ACC112 (cell line): ENCODE measurements around the gene OR51B4.
"Not testable (repeated sequence)": the region's sequence is repeated elsewhere in the genome, so short reads cannot be mapped to it uniquely, and the experiment has no call there.

Experiments used
- H2AFZ ChIP-seq: fragments of 200-600 bp; sonication (generic); one replicate; pipeline ENCODE4 v1.6.0; 2017; ENCODE audit warnings: antibody characterized with exemption, low read length; ENCODE audit not compliant: unreplicated experiment
- H3K27ac ChIP-seq: fragments of 200-600 bp; sonication (generic); 2 replicates; pipeline ENCODE4 v1.5.1; 2014; ENCODE audit warnings: low read depth, mild to moderate bottlenecking, antibody characterized with exemption, low read length, moderate library complexity
- H3K27me3 ChIP-seq: fragments of 200-600 bp; sonication (generic); 2 replicates; pipeline ENCODE4 v1.6.1; 2014; ENCODE audit warnings: mild to moderate bottlenecking, antibody characterized with exemption, low read length, moderate library complexity, mixed read lengths; ENCODE audit not compliant: insufficient read depth
- H3K36me3 ChIP-seq: fragments of 200-600 bp; sonication (generic); 2 replicates; pipeline ENCODE4 v1.6.1; 2016; ENCODE audit warnings: mild to moderate bottlenecking, antibody characterized with exemption, low read length, moderate library complexity, mixed read lengths; ENCODE audit not compliant: insufficient read depth
- H3K4me1 ChIP-seq: fragments of 200-600 bp; sonication (generic); one replicate; pipeline ENCODE4 v1.6.1; 2016; ENCODE audit warnings: low read length, mixed read lengths; ENCODE audit not compliant: insufficient read depth, unreplicated experiment, control insufficient read depth
- H3K4me3 ChIP-seq: fragments of 200-600 bp; sonication (generic); 2 replicates; pipeline ENCODE4 v1.5.1; 2014; ENCODE audit warnings: mild to moderate bottlenecking, low read depth, low read length
- H3K79me2 ChIP-seq: fragments of 200-600 bp; sonication (generic); one replicate; pipeline ENCODE4 v1.6.0; 2016; ENCODE audit warnings: low read length; ENCODE audit not compliant: control insufficient read depth, unreplicated experiment, insufficient read depth

Gene OR51B4, protein sequence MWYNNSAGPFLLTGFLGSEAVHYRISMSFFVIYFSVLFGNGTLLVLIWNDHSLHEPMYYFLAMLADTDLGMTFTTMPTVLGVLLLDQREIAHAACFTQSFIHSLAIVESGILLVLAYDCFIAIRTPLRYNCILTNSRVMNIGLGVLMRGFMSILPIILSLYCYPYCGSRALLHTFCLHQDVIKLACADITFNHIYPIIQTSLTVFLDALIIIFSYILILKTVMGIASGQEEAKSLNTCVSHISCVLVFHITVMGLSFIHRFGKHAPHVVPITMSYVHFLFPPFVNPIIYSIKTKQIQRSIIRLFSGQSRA

DNA sequence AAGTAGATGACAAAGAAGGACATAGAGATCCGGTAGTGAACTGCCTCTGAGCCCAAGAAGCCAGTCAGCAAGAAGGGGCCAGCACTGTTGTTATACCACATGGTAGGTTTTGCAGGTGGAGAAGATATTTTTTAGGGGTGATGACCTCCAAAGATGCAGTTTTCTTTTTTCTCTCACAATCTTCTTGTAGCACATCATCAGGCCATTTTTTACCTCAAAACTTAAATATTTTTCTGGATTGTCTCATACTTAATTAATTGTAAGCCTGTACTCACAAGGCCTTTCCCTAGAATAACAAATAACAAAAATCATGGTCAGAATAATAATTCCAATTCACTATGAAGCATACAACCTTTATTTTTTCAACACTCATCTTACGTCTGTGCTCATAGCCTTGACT, at the start of gene OR51B4:
TSS of gene OR51B4 (minus strand) at position 101 of the 400 bp plus-strand sequence. CDS start at position 101, 0 bp downstream.
- H3K27ac ChIP-seq: no peak within 1 kb of the TSS
- H2AFZ ChIP-seq: no peak within 1 kb of the TSS
- H3K79me2 ChIP-seq: no peaks in the 10 kb centered on the region
- no peak within 1 kb of the TSS for H3K4me3 ChIP-seq
- no peaks in the 10 kb centered on the region for H3K27me3 ChIP-seq
- no peaks in the 10 kb centered on the region for H3K36me3 ChIP-seq
- H3K4me1 ChIP-seq: peaks cover 5% of the 10 kb centered on the region

DNA sequence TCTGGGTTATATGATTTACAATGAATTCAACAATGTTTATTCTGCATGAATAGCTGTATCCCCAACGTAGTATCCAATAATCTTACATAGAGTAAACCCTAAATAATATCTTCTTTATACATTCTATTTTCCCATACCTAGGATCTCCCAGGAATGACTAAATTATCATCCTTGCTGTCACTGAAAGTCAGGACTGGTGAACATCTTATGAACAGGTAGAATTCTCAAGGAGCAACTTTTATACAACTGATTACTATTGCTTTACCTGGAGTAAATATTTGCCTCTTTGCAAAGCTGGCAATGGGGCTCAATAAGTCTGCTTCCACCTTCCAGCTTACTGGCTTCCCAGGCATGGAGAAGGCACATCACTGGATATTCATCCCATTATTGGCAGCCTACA, 49.5 kb upstream of the OR51B4 start, which contains the start of gene OR51B6:
TSS of gene OR51B6 (plus strand) at position 301 of the 400 bp plus-strand sequence. CDS start at position 301, 0 bp downstream.
- H3K79me2 ChIP-seq: no peaks in the 10 kb centered on the region
- no peak within 1 kb of the TSS for H3K27ac ChIP-seq
- H3K36me3 ChIP-seq: no peaks in the 10 kb centered on the region
- no peak within 1 kb of the TSS for H2AFZ ChIP-seq
- H3K4me1 ChIP-seq: no peaks in the 10 kb centered on the region
- H3K27me3 ChIP-seq: no peaks in the 10 kb centered on the region
- no peak within 1 kb of the TSS for H3K4me3 ChIP-seq

DNA sequence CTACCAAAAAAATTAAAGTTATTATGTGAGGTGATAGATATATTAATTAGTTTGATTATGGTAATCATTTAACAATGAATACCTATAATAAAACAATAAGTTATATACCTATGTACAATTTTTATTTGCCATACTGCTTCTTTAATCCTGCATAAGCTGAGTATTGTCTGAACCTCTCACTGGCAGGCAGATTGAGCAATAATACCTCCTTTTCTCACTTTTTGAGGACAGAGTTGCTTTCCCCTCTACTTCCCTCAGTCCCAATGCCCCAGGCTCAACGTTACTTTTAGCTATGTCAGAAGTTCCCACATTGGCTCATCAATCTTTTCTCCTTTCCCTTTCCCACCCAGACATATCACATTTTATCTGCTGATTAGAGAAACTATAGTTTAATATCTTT, 47.8 kb upstream of the OR51B4 start:
- peaks cover 12% of the 10 kb centered on the region for H3K4me1 ChIP-seq
- no peak overlapping the region for H2AFZ ChIP-seq
- H3K4me3 ChIP-seq: no peak overlapping the region
- no peaks in the 10 kb centered on the region for H3K79me2 ChIP-seq
- H3K27ac ChIP-seq: no peak overlapping the region
- H3K36me3 ChIP-seq: no peaks in the 10 kb centered on the region
- no peaks in the 10 kb centered on the region for H3K27me3 ChIP-seq

DNA sequence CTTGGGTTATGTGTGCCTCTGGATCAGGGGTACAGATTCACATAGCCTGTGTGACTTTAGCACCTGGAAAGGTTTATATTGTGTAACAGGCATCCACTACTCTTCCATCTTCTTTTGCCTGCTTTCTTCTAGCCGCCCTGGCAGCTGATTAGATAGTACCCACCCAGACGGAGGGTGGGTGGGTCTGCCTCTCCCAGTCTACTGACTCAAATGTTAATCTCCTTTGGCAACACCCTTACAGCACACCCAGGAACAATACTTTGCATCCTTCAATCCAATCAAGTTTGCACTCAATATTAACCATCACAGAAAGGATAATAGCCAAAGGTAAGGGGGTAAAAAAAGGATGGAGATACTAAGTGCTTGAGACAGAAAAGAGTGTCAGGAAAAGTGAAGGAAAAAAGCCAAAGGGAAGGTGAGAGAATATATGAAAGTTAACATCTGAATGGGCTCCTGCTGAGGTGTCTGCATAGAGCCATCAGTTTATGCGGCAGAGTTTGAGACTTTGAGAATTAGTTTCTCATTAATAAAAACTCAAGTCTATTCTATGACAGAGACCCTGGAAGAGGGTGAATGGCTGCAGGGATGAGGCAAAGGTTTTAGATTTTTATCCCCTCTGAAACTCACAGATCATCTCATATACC, 46.9 kb upstream of the OR51B4 start:
- Histone ChIP-seq H3K27ac (no peak overlapping the region), H2AFZ (no peak overlapping the region), H3K36me3 (no peaks in the 10 kb centered on the region), H3K4me3 (no peak overlapping the region), H3K27me3 (no peaks in the 10 kb centered on the region), H3K4me1 (peaks cover 16% of the 10 kb centered on the region), H3K79me2 (no peaks in the 10 kb centered on the region)

DNA sequence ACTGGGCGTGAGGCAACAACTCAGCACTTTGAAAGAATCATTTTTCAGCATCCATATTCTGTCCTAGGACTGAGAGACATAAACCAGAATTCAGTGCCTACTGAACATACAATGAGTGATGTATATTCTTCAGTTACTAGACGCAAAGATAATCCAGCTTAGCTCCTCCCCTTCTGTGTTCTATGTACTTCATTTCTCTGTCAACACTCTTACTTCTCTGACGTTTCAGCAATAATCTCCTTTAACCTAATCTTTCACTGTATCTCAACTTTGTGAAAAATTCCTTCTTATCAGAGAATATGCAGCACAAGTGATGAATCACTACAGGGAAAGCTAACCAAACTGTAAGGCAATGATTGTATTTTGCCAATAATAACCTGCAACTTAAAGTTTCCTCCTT, 44.1 kb upstream of the OR51B4 start:
- H3K36me3 ChIP-seq: no peaks in the 10 kb centered on the region
- no peak overlapping the region for H3K27ac ChIP-seq
- no peak overlapping the region for H3K4me3 ChIP-seq
- no peak overlapping the region for H2AFZ ChIP-seq
- no peaks in the 10 kb centered on the region for H3K27me3 ChIP-seq
- no peaks in the 10 kb centered on the region for H3K79me2 ChIP-seq
- peaks cover 23% of the 10 kb centered on the region for H3K4me1 ChIP-seq

DNA sequence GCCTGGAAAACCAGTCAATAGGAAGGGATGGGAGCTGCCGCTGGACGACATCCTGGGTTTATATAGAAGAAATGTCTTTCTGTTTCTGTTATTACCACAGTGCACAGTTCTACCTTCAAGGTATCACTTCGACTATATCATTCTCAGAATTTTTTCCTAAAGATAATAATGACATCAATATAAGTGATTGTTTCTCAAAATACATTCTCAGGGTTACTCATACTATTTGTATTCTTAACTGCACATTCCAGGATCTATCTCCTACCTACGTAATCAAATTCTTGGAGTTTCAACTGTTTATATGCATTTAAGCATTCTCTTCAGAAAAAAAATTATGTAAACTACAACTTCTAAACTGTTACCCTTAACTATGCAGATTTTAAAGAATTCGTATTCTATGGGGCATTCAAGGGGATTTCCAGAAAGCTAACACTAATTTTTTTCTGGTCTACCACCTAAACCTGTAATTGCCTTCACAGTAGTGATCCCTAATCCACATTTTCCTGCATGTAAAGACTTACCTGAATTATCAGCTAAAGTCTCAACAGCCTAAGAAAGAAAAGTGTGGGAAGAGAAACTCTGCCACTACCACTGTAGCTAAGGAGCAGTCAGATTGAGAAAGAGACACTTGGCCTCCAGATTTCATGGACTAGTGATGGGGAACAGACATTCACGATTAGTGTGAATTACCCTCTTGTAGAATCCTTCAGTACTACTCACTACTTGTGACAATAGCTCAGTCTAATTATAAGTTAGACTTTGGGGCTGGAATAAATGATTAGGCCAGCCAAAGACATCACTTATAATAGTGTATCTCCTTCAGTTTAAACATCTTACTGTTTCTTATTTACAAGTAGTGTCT, 42.0 kb upstream of the OR51B4 start, which contains the start of gene OR51B5:
TSS of gene OR51B5 (minus strand) at position 51 of the 862 bp plus-strand sequence. CDS start at position 51, 0 bp downstream.
- H3K4me3 ChIP-seq: no peak within 1 kb of the TSS
- peak within 1 kb of the TSS; percentile 50 for H3K27ac ChIP-seq
- H2AFZ ChIP-seq: peak within 1 kb of the TSS; percentile 25
- H3K79me2 ChIP-seq: no peaks in the 10 kb centered on the region
- peaks cover 23% of the 10 kb centered on the region for H3K4me1 ChIP-seq
- no peaks in the 10 kb centered on the region for H3K27me3 ChIP-seq
- no peaks in the 10 kb centered on the region for H3K36me3 ChIP-seq

DNA sequence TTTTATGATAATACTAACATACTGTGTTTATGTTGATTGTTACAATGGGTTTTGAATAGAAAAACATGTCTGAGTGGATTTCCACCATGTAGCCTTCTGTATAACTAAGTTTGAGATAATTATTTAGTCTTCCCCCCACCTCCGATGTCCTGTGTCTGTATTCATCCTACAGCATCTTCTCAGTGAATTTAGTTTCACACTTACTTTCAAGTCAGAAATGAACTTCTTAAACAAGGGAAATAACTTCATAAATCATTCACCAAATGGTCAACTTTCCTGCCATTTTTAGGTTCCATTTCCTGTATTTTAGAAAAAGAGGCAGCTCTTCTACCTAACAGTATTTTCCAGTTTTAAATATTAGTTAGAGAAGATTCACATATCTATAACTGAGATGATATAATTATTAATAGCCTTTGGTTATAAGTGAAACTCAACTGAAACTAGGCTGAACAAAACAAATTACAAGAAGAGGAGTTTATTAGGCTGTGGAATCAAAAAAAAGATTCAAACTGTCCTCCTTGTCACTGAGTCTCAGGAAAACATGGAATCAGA, 38.1 kb upstream of the OR51B4 start:
- Histone ChIP-seq H3K27me3 (no peaks in the 10 kb centered on the region), H3K4me1 (peaks cover 12% of the 10 kb centered on the region), H3K4me3 (no peak overlapping the region), H2AFZ (no peak overlapping the region), H3K27ac (no peak overlapping the region), H3K79me2 (no peaks in the 10 kb centered on the region), H3K36me3 (no peaks in the 10 kb centered on the region)

DNA sequence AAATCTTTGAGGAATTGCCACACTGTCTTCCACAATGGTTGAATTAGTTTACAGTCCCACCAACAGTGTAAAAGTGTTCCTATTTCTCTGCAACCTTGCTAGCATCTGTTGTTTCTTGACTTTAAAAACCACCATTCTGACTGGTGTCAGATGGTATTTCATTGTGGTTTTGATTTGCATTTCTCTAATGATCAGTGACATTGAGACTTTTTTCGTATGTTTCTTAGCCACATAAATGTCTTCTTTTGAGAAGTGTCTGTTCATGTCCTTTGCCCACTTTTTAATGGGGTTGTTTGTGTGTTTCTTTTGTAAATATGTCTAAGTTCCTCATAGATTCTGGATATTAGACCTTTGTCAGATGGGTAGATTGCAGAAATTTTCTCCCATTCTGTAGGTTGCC, 35.5 kb upstream of the OR51B4 start:
- not testable (repeated sequence) for H3K4me1 ChIP-seq, H3K27me3 ChIP-seq, H3K4me3 ChIP-seq, H3K27ac ChIP-seq, H3K79me2 ChIP-seq, H3K36me3 ChIP-seq, H2AFZ ChIP-seq

DNA sequence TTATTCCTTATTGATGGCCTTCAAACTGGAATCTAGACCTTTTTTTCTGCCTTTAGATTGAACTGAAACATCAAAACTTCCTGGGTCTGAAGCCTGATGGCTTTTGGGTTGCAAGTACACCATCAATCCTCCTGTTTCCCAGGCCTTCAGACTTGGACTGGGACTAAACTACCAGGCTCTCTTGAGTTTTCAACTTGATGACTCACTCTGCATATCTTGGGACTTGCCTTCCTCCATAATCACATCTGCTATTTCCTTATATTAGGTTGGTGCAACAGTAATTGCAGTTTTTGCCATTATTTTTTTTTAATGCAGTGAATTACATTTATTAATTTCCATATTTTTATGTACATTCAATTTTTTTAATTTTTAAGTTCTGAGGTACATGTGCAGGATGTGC, 34.6 kb upstream of the OR51B4 start:
- no peaks in the 10 kb centered on the region for H3K27me3 ChIP-seq
- no peak overlapping the region for H2AFZ ChIP-seq
- H3K27ac ChIP-seq: no peak overlapping the region
- H3K4me1 ChIP-seq: no peaks in the 10 kb centered on the region
- H3K79me2 ChIP-seq: no peaks in the 10 kb centered on the region
- no peaks in the 10 kb centered on the region for H3K36me3 ChIP-seq
- H3K4me3 ChIP-seq: no peak overlapping the region

DNA sequence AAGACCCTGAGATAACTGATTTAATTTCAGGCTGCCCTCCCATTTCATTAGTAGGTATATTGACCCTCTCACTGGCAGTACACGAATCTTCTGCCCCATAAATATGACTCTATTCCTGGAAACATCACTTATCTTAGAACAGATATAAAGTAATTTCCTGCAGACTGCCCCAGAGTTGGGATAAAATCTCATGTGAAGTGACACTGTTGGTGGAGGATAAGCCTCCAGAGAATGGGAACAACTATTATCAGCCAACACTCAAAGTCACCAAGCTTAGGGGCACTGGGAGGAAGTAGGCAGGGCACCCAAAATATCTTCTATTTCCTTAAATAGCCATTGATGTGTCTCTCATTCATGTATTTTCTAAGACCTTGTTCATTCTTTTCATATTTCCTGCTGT, 33.4 kb upstream of the OR51B4 start:
- Histone ChIP-seq H3K4me3 (no peak overlapping the region), H3K79me2 (no peaks in the 10 kb centered on the region), H3K36me3 (no peaks in the 10 kb centered on the region), H3K27ac (no peak overlapping the region), H2AFZ (no peak overlapping the region), H3K4me1 (no peaks in the 10 kb centered on the region), H3K27me3 (no peaks in the 10 kb centered on the region)
